Measurements from ENCODE around the gene SLC16A8. TPM values are rescaled to one million over a fixed set of nuclear protein-coding genes. Genes with fewer than 3 reads are reported as not detected.

Gene SLC16A8
- total and polyA plus RNA-seq, 2 donors (not counting 1 experiment from before 2014, with no cell fraction given) = not detected

- Histone ChIP-seq H2AFZ (ENCODE audit: insufficient read depth, low read depth, low read length, poor library complexity, severe bottlenecking) (no peak overlapping the region), H3K4me2 (replicated peaks; ENCODE audit: low read depth, low read length, poor library complexity, severe bottlenecking) (no peak overlapping the region), H4K20me1 (ENCODE audit: control insufficient read depth, insufficient read depth, low read length, poor library complexity, severe bottlenecking) (no peaks in the 10 kb centered on the region), H3K79me2 (ENCODE audit: control insufficient read depth, insufficient read depth, low read length) (no peaks in the 10 kb centered on the region), H3K27me3 (replicated peaks in 1 of 4; ENCODE audit: control extremely low read depth in 1 of 4, control insufficient read depth in 3 of 4, insufficient read depth in 4 of 4, low read length in 3 of 4) (peaks cover 0 to 2% (median under 1%) of the 10 kb centered on the region in 4 experiments), H3K36me3 (replicated peaks in 1 of 2; ENCODE audit: control extremely low read depth in 1 of 2, control insufficient read depth in 1 of 2, extremely low read depth in 1 of 2, insufficient read depth in 2 of 2, low read length in 1 of 2) (peaks cover 0 to 33% of the 10 kb centered on the region in 2 experiments), H3K27ac (ENCODE audit: low read length in 2 of 2) (no peak overlapping the region), H3K9me3 (ENCODE audit: control extremely low read depth in 1 of 3, control insufficient read depth in 2 of 3, insufficient read depth in 1 of 3, low read length in 2 of 3) (no peaks in the 10 kb centered on the region), H3K9ac (ENCODE audit: low read length) (no peak overlapping the region), H3K4me3 (ENCODE audit: control extremely low read depth in 1 of 5, extremely low read depth in 1 of 5, insufficient read depth in 1 of 5, low read depth in 2 of 5, low read length in 4 of 5) (no peak overlapping the region), H3K4me1 (ENCODE audit: control insufficient read depth in 2 of 2, insufficient read depth in 2 of 2, low read length in 2 of 2) (no peaks in the 10 kb centered on the region)
- ChIA-PET CTCF (no interaction called here), POLR2A (interaction anchor here (0.6 kb wide), 1 partner anchor 9 kb away, joined by 5 read pairs; the partner anchor contains the start of gene SLC16A8)
- intact Hi-C loops (cut with micrococcal nuclease) = no loop called here
- TF ChIP-seq, protein P1, sequence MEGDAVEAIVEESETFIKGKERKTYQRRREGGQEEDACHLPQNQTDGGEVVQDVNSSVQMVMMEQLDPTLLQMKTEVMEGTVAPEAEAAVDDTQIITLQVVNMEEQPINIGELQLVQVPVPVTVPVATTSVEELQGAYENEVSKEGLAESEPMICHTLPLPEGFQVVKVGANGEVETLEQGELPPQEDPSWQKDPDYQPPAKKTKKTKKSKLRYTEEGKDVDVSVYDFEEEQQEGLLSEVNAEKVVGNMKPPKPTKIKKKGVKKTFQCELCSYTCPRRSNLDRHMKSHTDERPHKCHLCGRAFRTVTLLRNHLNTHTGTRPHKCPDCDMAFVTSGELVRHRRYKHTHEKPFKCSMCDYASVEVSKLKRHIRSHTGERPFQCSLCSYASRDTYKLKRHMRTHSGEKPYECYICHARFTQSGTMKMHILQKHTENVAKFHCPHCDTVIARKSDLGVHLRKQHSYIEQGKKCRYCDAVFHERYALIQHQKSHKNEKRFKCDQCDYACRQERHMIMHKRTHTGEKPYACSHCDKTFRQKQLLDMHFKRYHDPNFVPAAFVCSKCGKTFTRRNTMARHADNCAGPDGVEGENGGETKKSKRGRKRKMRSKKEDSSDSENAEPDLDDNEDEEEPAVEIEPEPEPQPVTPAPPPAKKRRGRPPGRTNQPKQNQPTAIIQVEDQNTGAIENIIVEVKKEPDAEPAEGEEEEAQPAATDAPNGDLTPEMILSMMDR (IDR thresholded peaks at IDR 0.05) = no peak
- no peak for TF ChIP-seq EZH2 (IDR thresholded peaks at IDR 0.05; ENCODE audit: borderline replicate concordance, insufficient read depth, low read depth, low read length, poor library complexity, severe bottlenecking)
- ATAC-seq (ENCODE audit: low read depth) = no peak
- Mint-ChIP-seq H3K27ac (no peak overlapping the region), H3K9me3 (ENCODE audit: insufficient read depth) (no peaks in the 10 kb centered on the region), H3K4me3 (no peak overlapping the region), H3K4me1 (no peaks in the 10 kb centered on the region), H3K27me3 (peaks cover 9% of the 10 kb centered on the region)
- over 99% methylated on average over 29 of the region's 32 CpGs for WGBS (ENCODE audit: insufficient coverage)
- DNase-seq = no peak
These were observed 8.7 kb downstream of the SLC16A8 start for GRCh38 chr22:38075105-38075825.
